HepG2 (cell line): Measurements from ENCODE around the gene PEPD. TPM values are rescaled to one million over a fixed set of nuclear protein-coding genes. Genes with fewer than 3 reads are reported as not detected.

Experiments
- AGO2 ChIP-seq: fragments of 200-400 bp; formaldehyde crosslinking; optimal IDR thresholded peaks from 2 replicates; pipeline ENCODE3; 2017; ENCODE audit warnings: mild to moderate bottlenecking, low read depth, low read length, moderate library complexity
- ARNTL ChIP-seq: sonication (generic); formaldehyde crosslinking; IDR thresholded peaks from 2 replicates; pipeline ENCODE4 v1.4.0; 2020; ENCODE audit warnings: mild to moderate bottlenecking, missing genetic modification reagents
- DMAP1 ChIP-seq: IDR thresholded peaks from 2 replicates; pipeline ENCODE4 v1.6.1; 2016
- FOXK1 ChIP-seq: sonication (generic); formaldehyde crosslinking; IDR thresholded peaks from 2 replicates; pipeline ENCODE4 v1.4.0; 2020; ENCODE audit warnings: low read depth, missing genetic modification reagents, borderline replicate concordance
- GPN1 ChIP-seq: sonication (generic); formaldehyde crosslinking; IDR thresholded peaks from 2 replicates; pipeline ENCODE4 v1.5.1; 2020; ENCODE audit warnings: missing genetic modification reagents, borderline replicate concordance
- GTF3A ChIP-seq: sonication (generic); formaldehyde crosslinking; conservative IDR thresholded peaks from 2 replicates; pipeline ENCODE4 v1.4.0; 2020; ENCODE audit warnings: mild to moderate bottlenecking, missing genetic modification reagents
- HMG20A ChIP-seq: IDR thresholded peaks from 2 replicates; pipeline ENCODE4 v1.6.1; 2016; ENCODE audit warnings: borderline replicate concordance
- MIER2 ChIP-seq: IDR thresholded peaks from 2 replicates; pipeline ENCODE4 v1.6.1; 2016; ENCODE audit warnings: missing biosample characterization, missing genetic modification reagents
- NBN ChIP-seq: fragments of 450-650 bp; conservative IDR thresholded peaks from 2 replicates; pipeline ENCODE4 v1.6.1; 2017
- NCOA2 ChIP-seq: sonication (generic); formaldehyde crosslinking; IDR thresholded peaks from 2 replicates; pipeline ENCODE4 v1.8.0; 2022; ENCODE audit warnings: inconsistent platforms
- RELA ChIP-seq: sonication (generic); formaldehyde crosslinking; IDR thresholded peaks from 2 replicates; pipeline ENCODE4 v1.4.0; 2020; ENCODE audit warnings: missing genetic modification reagents
- SKI ChIP-seq: fragments of 450-650 bp; IDR thresholded peaks from one replicate; pipeline ENCODE4 v1.6.1; 2018; ENCODE audit warnings: mild to moderate bottlenecking; ENCODE audit not compliant: partially characterized antibody
- TCF12 ChIP-seq, 2 experiments: fragments of 450-650 bp in 1 of 2; sonication (generic) in 1 of 2; formaldehyde crosslinking in 1 of 2; IDR thresholded peaks; 2 replicates each; pipeline versions ENCODE4 v1.6.1 to v1.8.0; 2017 to 2022; ENCODE audit warnings: antibody characterized with exemption in 1 of 2, mild to moderate bottlenecking in 1 of 2, missing genetic modification reagents in 1 of 2, moderate library complexity in 1 of 2
- WIZ ChIP-seq: sonication (generic); formaldehyde crosslinking; IDR thresholded peaks from 2 replicates; pipeline ENCODE4 v1.5.1; 2020; ENCODE audit warnings: mild to moderate bottlenecking, missing genetic modification reagents
- ZBTB8A ChIP-seq: sonication (generic); formaldehyde crosslinking; IDR thresholded peaks from 2 replicates; pipeline ENCODE4 v1.4.0; 2020; ENCODE audit warnings: mild to moderate bottlenecking, low read depth, missing genetic modification reagents, borderline replicate concordance
- ZC3H4 ChIP-seq: sonication (generic); formaldehyde crosslinking; IDR thresholded peaks from 2 replicates; pipeline ENCODE4 v1.4.0; 2020; ENCODE audit warnings: missing genetic modification reagents, borderline replicate concordance
- ZFP36L2 ChIP-seq: sonication (generic); formaldehyde crosslinking; IDR thresholded peaks from 2 replicates; pipeline ENCODE4 v1.4.0; 2020; ENCODE audit warnings: missing genetic modification reagents
- ZMYM2 ChIP-seq: sonication (generic); formaldehyde crosslinking; IDR thresholded peaks from 2 replicates; pipeline ENCODE4 v1.8.0; 2022; ENCODE audit warnings: mild to moderate bottlenecking, missing genetic modification reagents
- ZNF335 ChIP-seq: sonication (generic); formaldehyde crosslinking; IDR thresholded peaks from 2 replicates; pipeline ENCODE4 v1.4.0; 2020; ENCODE audit warnings: missing genetic modification reagents
- ZNF660 ChIP-seq: sonication (generic); formaldehyde crosslinking; IDR thresholded peaks from 2 replicates; pipeline ENCODE4 v1.5.1; 2020; ENCODE audit warnings: mild to moderate bottlenecking, low read depth, missing genetic modification reagents, borderline replicate concordance
- ZNF775 ChIP-seq: sonication (generic); formaldehyde crosslinking; IDR thresholded peaks from 2 replicates; pipeline ENCODE4 v1.4.0; 2020; ENCODE audit warnings: missing genetic modification reagents, mild to moderate bottlenecking, moderate library complexity, borderline replicate concordance
- ZSCAN12 ChIP-seq: sonication (generic); formaldehyde crosslinking; IDR thresholded peaks from 2 replicates; pipeline ENCODE4 v1.9.0; 2021; ENCODE audit warnings: mild to moderate bottlenecking, missing genetic modification reagents
- polyA plus RNA-seq, 8 experiments: library from polyadenylated mRNA; depleted of rRNA in 3 of 8; stranded (reverse) in 7 of 8; unstranded in 1 of 8; fragments of >200 nt; fragmentation: Illumina TruSeq in 4 of 8; extraction: Trizol in 4 of 8; gene quantifications; 2 replicates each; pipeline versions ENCODE4 v1.2.1 to v1.2.3, GENCODE V29; 2011 to 2016; ENCODE audit warnings: low read depth in 4 of 8, missing spikeins in 1 of 8, mixed read lengths in 1 of 8; ENCODE audit not compliant: insufficient read depth in 1 of 8
- total RNA-seq, 5 experiments: library from RNA; depleted of rRNA; stranded (reverse); fragments of >200 nt; fragmentation: Illumina TruSeq; extraction: Trizol; gene quantifications; 2 replicates each; pipeline ENCODE4 v1.2.3, GENCODE V29; 2016; ENCODE audit warnings: low read depth in 1 of 5
- TF ChIP-seq, protein P1 (sequence below): IDR thresholded peaks from 2 replicates; pipeline ENCODE4 v1.6.1; 2018; ENCODE audit warnings: missing genetic modification reagents, mild to moderate bottlenecking, missing compliant biosample characterization
- TF ChIP-seq, protein P2 (sequence below): sonication (generic); formaldehyde crosslinking; IDR thresholded peaks from 2 replicates; pipeline ENCODE4 v1.4.0; 2020; ENCODE audit warnings: missing genetic modification reagents
- TF ChIP-seq, protein P3 (sequence below): sonication (generic); formaldehyde crosslinking; IDR thresholded peaks from 2 replicates; pipeline ENCODE4 v1.4.0; 2020; ENCODE audit warnings: mild to moderate bottlenecking, missing genetic modification reagents
- TF ChIP-seq, protein P4 (sequence below): sonication (generic); formaldehyde crosslinking; IDR thresholded peaks from 2 replicates; pipeline ENCODE4 v1.5.0; 2020; ENCODE audit warnings: missing genetic modification reagents

PEPD gene
- total and polyA plus RNA-seq, 2 of the 13 experiments (the other 11 are each of a cell fraction or from before 2014, with no cell fraction given), result 60.7 to 75.1 TPM

DNA sequence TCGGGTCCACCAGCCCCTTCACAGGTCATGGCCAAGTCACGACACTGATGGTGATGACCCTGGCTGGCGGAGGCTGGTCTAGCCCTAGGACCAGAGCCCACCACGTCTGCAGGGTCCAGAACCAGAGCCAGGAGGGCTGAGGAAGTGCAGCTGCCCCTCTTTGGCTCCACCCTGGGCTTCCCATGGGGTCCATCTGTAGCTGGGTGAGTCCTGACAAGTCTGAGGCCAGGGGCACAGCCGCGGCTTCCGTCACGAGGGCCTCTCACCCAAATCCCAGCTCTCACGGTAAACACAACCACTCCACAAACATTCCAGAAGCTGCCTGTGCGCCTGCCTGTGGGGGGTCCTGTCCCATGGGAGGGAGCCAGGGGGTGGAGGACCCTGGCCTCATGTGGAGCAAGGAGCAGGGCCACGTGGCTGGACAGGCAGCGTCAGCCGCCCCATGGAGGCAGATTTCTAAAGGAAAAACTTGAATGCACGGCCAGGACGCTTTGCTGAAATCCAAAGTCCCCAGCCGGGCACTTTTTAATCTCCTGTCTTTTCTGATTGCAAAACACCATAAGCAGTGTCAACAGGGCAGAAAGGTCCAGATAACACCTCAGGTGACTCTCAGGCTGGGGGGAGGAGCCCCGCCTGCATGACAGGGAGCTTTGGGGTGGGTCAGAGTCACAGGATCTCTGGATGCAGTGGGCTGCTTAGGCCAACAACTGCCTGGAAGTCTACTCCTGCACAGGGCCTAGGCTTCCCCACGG lies 118.2 kb downstream of the PEPD start (continued):
- TF ChIP-seq, protein P1, sequence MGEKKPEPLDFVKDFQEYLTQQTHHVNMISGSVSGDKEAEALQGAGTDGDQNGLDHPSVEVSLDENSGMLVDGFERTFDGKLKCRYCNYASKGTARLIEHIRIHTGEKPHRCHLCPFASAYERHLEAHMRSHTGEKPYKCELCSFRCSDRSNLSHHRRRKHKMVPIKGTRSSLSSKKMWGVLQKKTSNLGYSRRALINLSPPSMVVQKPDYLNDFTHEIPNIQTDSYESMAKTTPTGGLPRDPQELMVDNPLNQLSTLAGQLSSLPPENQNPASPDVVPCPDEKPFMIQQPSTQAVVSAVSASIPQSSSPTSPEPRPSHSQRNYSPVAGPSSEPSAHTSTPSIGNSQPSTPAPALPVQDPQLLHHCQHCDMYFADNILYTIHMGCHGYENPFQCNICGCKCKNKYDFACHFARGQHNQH (CRISPR knock-in tag), result peak; percentile 99
- no peak for TF ChIP-seq ZBTB8A
- no peak for TF ChIP-seq TCF12 (IDR thresholded peaks at IDR 0.05)
- peak; percentile 94 for TF ChIP-seq TCF12 (CRISPR knock-in tag; IDR thresholded peaks at IDR 0.05)
- peak; percentile 97 for TF ChIP-seq DMAP1 (CRISPR knock-in tag)
- TF ChIP-seq AGO2, result peak; percentile 57
- TF ChIP-seq NBN, result no peak
- TF ChIP-seq FOXK1, result 0 out of 2 replicates have a peak, but pooled peaks have one; percentile 75
- peak; percentile 93 for TF ChIP-seq NCOA2 (CRISPR knock-in tag)
- no peak for TF ChIP-seq GTF3A (CRISPR knock-in tag)
- TF ChIP-seq, protein P2, sequence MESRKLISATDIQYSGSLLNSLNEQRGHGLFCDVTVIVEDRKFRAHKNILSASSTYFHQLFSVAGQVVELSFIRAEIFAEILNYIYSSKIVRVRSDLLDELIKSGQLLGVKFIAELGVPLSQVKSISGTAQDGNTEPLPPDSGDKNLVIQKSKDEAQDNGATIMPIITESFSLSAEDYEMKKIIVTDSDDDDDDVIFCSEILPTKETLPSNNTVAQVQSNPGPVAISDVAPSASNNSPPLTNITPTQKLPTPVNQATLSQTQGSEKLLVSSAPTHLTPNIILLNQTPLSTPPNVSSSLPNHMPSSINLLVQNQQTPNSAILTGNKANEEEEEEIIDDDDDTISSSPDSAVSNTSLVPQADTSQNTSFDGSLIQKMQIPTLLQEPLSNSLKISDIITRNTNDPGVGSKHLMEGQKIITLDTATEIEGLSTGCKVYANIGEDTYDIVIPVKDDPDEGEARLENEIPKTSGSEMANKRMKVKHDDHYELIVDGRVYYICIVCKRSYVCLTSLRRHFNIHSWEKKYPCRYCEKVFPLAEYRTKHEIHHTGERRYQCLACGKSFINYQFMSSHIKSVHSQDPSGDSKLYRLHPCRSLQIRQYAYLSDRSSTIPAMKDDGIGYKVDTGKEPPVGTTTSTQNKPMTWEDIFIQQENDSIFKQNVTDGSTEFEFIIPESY (CRISPR knock-in tag), result peak; percentile 64
- TF ChIP-seq, protein P3, sequence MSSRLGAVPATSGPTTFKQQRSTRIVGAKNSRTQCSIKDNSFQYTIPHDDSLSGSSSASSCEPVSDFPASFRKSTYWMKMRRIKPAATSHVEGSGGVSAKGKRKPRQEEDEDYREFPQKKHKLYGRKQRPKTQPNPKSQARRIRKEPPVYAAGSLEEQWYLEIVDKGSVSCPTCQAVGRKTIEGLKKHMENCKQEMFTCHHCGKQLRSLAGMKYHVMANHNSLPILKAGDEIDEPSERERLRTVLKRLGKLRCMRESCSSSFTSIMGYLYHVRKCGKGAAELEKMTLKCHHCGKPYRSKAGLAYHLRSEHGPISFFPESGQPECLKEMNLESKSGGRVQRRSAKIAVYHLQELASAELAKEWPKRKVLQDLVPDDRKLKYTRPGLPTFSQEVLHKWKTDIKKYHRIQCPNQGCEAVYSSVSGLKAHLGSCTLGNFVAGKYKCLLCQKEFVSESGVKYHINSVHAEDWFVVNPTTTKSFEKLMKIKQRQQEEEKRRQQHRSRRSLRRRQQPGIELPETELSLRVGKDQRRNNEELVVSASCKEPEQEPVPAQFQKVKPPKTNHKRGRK (CRISPR knock-in tag), result 0 out of 2 replicates have a peak, but pooled peaks have one; percentile 16
- TF ChIP-seq MIER2 (CRISPR knock-in tag), result no peak; the same call in 1 of the 2 replicates
- peak; percentile 87 for TF ChIP-seq ZNF335 (CRISPR knock-in tag)
- peak; percentile 90 for TF ChIP-seq WIZ (CRISPR knock-in tag)
- TF ChIP-seq ZC3H4, result no peak
- TF ChIP-seq, protein P4, sequence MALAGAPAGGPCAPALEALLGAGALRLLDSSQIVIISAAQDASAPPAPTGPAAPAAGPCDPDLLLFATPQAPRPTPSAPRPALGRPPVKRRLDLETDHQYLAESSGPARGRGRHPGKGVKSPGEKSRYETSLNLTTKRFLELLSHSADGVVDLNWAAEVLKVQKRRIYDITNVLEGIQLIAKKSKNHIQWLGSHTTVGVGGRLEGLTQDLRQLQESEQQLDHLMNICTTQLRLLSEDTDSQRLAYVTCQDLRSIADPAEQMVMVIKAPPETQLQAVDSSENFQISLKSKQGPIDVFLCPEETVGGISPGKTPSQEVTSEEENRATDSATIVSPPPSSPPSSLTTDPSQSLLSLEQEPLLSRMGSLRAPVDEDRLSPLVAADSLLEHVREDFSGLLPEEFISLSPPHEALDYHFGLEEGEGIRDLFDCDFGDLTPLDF (CRISPR knock-in tag), result peak; percentile 72
- TF ChIP-seq ARNTL (CRISPR knock-in tag), result peak; percentile 100
- 0 out of 2 replicates have a peak, but pooled peaks have one; percentile 54 for TF ChIP-seq ZNF660 (CRISPR knock-in tag)
- no peak for TF ChIP-seq RELA (CRISPR knock-in tag)
- TF ChIP-seq SKI, result peak; percentile 58
- TF ChIP-seq ZNF775 (CRISPR knock-in tag), result no peak; the same call in 1 of the 2 replicates
- TF ChIP-seq HMG20A, result no peak; the same call in 1 of the 2 replicates
- TF ChIP-seq ZFP36L2, result no peak
- TF ChIP-seq GPN1, result no peak
- TF ChIP-seq ZMYM2, result peak; percentile 62; the same call in 1 of the 2 replicates
- TF ChIP-seq ZSCAN12 (CRISPR knock-in tag), result peak; percentile 96
